GM19452 (cell line): Measurements from ENCODE around the gene RPS6KA6.

ENCODE experiments used
- ATAC-seq: cut with Tn5 transposase; IDR thresholded peaks from one replicate; pipeline ENCODE4 v1.9.1; 2021; ENCODE audit not compliant: unreplicated experiment

The RPS6KA6 gene

DNA sequence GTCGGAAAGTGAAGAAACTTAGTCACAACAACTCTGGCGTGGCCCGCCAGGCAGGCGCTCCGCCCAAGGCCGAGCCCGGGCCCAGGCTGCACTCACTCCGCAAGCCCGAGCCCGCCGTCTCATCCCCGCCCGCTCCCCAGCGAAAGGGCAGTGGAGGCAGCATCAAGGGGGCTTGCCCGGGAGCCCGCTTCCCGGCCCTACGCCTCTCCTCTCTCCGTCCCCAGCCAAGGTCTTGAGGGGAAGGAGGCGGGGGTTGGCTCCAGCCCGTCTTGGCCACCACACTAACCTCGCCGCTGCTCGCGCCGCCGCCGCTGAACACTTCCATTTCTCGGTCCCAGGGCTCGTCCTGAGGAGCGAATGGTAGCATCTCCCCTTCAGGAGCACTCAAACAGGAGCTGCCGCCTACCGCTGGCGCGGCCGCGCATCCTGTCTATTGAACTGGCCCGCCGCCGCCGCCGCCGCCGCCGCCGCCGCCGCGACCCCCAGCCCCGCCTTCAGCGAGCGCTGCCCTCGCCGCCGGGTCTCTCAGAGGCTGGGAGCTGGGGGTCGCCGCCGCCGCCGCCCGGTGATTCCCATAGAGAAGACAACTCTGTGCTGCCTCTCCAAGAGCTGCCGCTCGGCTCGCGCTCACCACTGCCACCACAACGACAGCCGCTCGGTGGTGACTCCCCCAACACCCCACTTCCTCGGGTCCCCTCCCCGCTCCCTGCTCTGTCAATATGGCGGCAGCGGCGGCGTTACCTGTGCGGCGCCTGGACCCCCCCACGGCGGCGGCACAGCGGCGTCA is at the start of gene RPS6KA6:
RPS6KA6 (minus strand) TSS at position 667 of the 787 bp plus-strand sequence; CDS start at position 367, 300 bp downstream.
- ATAC-seq = peak; percentile 41

DNA sequence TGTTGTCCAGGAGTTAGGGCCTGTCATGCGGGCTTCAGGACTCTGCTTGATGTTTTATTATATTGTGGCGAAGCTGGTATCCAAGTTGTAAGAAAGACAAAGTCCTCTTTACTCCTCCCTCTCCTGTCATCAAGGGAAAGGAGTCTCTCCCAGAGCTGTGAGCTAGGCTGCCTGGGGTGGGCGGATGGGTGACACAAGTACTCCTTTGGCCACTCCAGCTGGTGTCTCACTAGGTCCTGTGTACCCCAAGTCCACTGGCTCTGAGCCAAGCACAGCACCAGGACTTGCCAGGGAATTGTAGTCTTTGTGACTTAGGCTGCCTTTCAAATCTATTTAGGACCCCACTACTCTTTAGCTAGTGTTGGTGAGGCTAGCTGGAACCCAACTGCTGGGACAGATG is 36.7 kb upstream of the RPS6KA6 start:
- no peak for ATAC-seq

- ATAC-seq = no peak
These were observed 35.3 kb upstream of the RPS6KA6 start for GRCh38 chrX:84223261-84223660.

GRCh38 chrX:84221181-84221580 is 33.2 kb upstream of the RPS6KA6 start:
- no peak for ATAC-seq

DNA sequence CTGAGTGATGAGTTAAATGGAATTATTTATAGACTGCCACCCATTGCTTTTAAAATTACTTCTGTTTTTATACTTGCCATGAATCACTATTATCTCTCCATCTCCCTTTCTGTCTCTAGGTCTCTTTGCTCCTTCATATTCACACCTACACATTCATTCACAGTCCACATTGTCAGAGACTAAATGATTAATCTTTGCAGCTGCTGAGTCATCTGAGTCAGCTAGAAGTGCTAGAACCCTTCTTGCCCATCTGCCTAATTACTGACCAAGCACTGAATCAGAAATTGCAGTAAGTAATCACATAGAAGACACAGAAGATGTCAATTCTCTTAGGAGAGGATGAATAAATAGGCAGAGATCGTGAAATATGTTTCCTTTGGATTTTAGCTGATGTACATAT is 31.6 kb upstream of the RPS6KA6 start:
- ATAC-seq = no peak

- no peak for ATAC-seq
These were observed 30.7 kb upstream of the RPS6KA6 start for GRCh38 chrX:84218726-84219125.

GRCh38 chrX:84216881-84217280 is 28.9 kb upstream of the RPS6KA6 start:
- ATAC-seq = no peak

DNA sequence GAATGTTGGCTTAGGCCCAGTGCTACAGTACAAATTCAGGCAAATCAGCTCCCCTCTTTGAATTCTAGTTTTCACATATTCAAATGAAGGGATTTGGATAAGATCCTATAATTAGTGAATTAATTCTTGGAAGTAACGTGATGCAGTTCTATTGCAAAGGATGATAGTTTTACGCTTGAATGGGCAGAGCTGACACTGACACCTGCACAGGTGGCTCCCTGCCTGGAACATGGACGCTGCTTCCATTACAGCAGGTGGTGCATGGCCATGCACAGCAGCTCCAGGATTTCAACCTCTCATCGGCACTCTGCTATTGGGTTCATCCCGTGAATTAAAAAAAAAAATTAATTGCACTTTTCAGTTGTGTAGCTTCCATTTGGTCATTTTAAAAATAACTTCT is 28.4 kb upstream of the RPS6KA6 start:
- ATAC-seq = no peak

- ATAC-seq = no peak
These were observed 17.3 kb upstream of the RPS6KA6 start for GRCh38 chrX:84205276-84205675.

- ATAC-seq = no peak
These were observed 11.7 kb upstream of the RPS6KA6 start for GRCh38 chrX:84199688-84200087.

- ATAC-seq = no peak
These were observed 9.6 kb upstream of the RPS6KA6 start for GRCh38 chrX:84197550-84197949.

GRCh38 chrX:84192006-84192405 is 4.0 kb upstream of the RPS6KA6 start:
- ATAC-seq = no peak

- no peak for ATAC-seq
These were observed 1.1 kb upstream of the RPS6KA6 start for GRCh38 chrX:84189125-84189524.

DNA sequence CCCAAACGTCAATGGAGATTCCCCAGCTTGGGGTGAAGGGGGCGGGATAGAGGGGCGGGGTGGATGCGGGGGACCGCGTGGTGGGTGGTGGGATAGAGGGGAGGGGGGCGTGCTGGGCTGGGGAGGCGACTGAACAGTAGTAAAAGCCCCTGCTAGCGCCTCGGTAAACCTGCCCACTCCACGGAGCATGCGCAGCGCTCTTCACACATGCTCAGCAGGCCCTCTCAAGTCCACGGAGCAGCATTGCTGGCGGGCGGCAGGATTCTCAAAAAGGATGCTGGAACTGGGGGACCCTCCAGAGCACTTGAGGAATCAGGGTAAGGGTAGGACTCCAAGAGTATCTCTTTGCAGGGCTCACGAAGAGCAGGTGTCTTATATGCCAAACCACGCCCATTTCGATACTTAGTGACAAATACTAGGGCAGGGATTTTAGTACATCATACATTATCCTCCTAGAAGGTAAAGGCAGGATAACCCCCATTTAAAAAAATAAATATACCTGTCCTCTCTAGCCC is 378 bp upstream of the RPS6KA6 start:
- peak; percentile 58 for ATAC-seq

GRCh38 chrX:84186603-84187532 is 1.1 kb downstream of the RPS6KA6 start:
- peak; percentile 22 for ATAC-seq

DNA sequence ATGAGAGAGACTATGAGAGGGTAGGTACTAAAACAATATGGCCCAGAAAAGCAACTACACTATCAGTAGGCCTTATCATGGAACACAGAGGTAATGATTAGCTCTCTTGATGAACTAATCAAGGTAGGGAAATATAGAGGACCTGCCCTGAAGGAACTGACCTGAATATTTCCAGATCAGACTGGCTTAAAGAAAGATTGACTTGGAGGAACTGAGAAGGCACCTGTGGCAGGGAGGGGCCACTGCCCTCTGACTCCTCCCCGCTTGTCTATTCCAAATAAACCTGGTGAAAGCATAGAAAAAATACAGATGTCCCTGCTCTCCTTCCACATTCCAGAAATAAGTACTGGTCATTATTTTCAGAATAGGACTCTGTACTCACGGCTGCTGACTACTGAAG is 5.5 kb downstream of the RPS6KA6 start:
- no peak for ATAC-seq

DNA sequence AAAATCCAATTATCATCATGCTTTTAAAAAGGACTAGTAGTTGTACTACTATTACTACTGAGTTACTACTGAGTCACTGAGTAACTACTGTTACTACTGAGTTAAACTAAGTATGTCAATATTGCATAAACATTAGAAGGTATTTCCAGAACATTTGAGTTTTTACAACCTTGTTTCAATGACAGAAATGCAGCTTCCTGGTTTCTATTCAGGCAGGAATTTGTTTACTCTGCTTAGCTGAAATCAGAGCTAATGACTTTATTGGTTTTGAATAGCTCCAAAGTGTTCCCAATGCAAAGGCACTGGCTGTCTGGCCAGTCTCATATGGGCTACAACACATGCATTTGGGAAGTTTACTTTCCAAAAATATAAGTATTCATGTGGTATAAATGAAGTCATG is 12.0 kb downstream of the RPS6KA6 start:
- no peak for ATAC-seq

DNA sequence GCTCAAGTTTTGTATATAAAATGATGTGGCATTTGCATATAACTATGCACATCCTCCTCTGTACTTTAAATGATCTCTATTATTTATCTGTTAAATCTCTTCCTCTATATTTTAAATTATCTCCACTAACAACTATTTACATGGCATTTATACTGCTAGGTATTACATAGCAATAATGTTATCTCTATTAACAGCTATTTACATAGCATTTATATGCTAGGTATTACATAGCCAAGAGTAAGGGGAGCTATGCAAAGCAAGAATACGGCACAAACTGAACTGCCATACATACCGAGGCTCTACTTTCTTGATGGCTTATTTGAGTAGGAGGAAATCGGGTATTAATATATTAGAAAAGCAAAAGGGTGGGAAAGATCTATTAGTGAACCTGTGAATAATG is 12.7 kb downstream of the RPS6KA6 start:
- ATAC-seq = no peak

GRCh38 chrX:84174348-84174747 is 13.7 kb downstream of the RPS6KA6 start:
- ATAC-seq = no peak

- ATAC-seq = no peak
These were observed 17.1 kb downstream of the RPS6KA6 start for GRCh38 chrX:84170931-84171330.

GRCh38 chrX:84168574-84168973 is 19.4 kb downstream of the RPS6KA6 start:
- no peak for ATAC-seq

DNA sequence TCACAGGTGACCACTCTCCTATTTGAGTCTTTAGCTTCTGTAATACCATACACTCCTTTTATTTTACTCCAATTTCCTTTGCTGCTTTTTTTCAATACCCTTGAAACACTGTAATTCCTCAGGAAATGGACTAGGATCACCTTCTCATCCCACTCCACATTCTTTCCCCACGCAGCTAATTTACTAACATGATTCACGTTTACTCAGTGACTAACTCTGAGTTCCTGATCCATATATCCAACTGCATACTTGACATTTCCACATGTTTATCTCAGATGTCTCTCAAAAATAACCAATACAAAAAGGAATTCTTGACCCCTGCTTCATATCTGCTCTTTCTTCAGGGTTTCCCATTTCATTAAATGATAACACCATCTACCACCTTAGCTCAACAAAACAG is 19.9 kb downstream of the RPS6KA6 start:
- ATAC-seq = no peak
